ENCODE measurements around the gene KLHL20. TPM values are rescaled to one million over a fixed set of nuclear protein-coding genes. Genes with fewer than 3 reads are reported as not detected.

The KLHL20 gene
- total and polyA plus RNA-seq, 2 donors (not counting 3 experiments of a cell fraction or from before 2014, with no cell fraction given), result 14.0 to 26.9 TPM

DNA sequence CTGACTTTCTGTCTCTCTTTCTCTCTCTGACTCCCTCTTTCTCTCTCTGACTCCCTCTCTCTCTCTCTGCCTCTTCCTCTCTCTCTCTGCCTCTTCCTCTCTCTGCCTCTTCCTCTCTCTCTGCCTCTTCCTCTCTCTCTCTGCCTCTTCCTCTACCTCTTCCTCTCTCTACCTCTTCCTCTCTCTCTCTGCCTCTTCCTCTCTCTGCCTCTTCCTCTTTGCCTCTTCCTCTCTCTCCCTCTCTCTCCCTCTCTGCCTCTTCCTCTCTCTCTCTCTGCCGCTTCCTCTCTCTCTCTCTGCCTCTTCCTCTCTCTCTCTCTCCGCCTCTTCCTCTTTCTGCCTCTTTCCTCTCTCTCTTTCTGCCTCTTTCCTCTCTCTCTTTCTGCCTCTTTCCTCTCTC lies 26.5 kb upstream of the KLHL20 start:
- Histone ChIP-seq H3K4me3 (replicated peaks in 1 of 3; ENCODE audit: insufficient read depth in 1 of 3, low read depth in 1 of 3, low read length in 3 of 3) (no peak overlapping the region), H3K27me3 (ENCODE audit: control insufficient read depth in 2 of 2, insufficient read depth in 2 of 2, low read length in 2 of 2) (peaks cover 2 to 5% of the 10 kb centered on the region in 2 experiments), H3K36me3 (ENCODE audit: control insufficient read depth in 2 of 2, extremely low read depth in 1 of 2, insufficient read depth in 2 of 2, low read length in 2 of 2) (no peaks in the 10 kb centered on the region), H4K20me1 (replicated peaks; ENCODE audit: control insufficient read depth, extremely low read depth, insufficient read depth, low read length) (no peaks in the 10 kb centered on the region), H2AFZ (ENCODE audit: low read depth, low read length) (no peak overlapping the region), H3K9me1 (replicated peaks; ENCODE audit: control insufficient read depth, extremely low read depth, insufficient read depth, low read length) (no peaks in the 10 kb centered on the region), H3K27ac (ENCODE audit: insufficient read depth, low read depth, low read length) (no peak overlapping the region), H3K4me1 (ENCODE audit: control insufficient read depth, extremely low read depth, insufficient read depth, low read length) (no peaks in the 10 kb centered on the region), H3K79me2 (ENCODE audit: control insufficient read depth, insufficient read depth, low read length) (no peaks in the 10 kb centered on the region), H3K9me3 (replicated peaks; ENCODE audit: control insufficient read depth, insufficient read depth, low read length) (no peaks in the 10 kb centered on the region), H3K4me2 (ENCODE audit: insufficient read depth, low read length) (no peak overlapping the region), H3K9ac (replicated peaks; ENCODE audit: extremely low read depth, insufficient read depth, low read length) (no peak overlapping the region)
- DNase-seq (ENCODE audit: low read depth, low spot score) (no peak), FAIRE-seq (no peak)
- ChIA-PET POLR2A (no interaction called here), CTCF (no interaction called here)
- no TSS peak for BruUV-seq (replicated peaks)
- no peak for TF ChIP-seq JUN (IDR thresholded peaks at IDR 0.05; ENCODE audit: borderline replicate concordance, insufficient read depth, insufficient read length, low read depth)
- TF ChIP-seq POLR2AphosphoS5 (IDR thresholded peaks at IDR 0.05; ENCODE audit: insufficient read depth, low read depth, low read length), result no peak
- TF ChIP-seq, protein P1, sequence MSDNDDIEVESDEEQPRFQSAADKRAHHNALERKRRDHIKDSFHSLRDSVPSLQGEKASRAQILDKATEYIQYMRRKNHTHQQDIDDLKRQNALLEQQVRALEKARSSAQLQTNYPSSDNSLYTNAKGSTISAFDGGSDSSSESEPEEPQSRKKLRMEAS (IDR thresholded peaks at IDR 0.05; ENCODE audit: insufficient read depth, insufficient read length), result no peak
- TF ChIP-seq, protein P2, sequence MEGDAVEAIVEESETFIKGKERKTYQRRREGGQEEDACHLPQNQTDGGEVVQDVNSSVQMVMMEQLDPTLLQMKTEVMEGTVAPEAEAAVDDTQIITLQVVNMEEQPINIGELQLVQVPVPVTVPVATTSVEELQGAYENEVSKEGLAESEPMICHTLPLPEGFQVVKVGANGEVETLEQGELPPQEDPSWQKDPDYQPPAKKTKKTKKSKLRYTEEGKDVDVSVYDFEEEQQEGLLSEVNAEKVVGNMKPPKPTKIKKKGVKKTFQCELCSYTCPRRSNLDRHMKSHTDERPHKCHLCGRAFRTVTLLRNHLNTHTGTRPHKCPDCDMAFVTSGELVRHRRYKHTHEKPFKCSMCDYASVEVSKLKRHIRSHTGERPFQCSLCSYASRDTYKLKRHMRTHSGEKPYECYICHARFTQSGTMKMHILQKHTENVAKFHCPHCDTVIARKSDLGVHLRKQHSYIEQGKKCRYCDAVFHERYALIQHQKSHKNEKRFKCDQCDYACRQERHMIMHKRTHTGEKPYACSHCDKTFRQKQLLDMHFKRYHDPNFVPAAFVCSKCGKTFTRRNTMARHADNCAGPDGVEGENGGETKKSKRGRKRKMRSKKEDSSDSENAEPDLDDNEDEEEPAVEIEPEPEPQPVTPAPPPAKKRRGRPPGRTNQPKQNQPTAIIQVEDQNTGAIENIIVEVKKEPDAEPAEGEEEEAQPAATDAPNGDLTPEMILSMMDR (IDR thresholded peaks at IDR 0.05; ENCODE audit: extremely low read depth in 1 of 2, insufficient read depth in 1 of 2, low read depth in 1 of 2, low read length in 2 of 2), result no peak
- no peak for TF ChIP-seq FOS (IDR thresholded peaks at IDR 0.05; ENCODE audit: borderline replicate concordance, insufficient read depth, low read length)
- TF ChIP-seq MYC (IDR thresholded peaks at IDR 0.05; ENCODE audit: low read depth, low read length), result no peak
- TF ChIP-seq EZH2 (IDR thresholded peaks at IDR 0.05; ENCODE audit: borderline replicate concordance, low read depth, low read length, severe bottlenecking), result no peak
- no peak for TF ChIP-seq POLR2A (IDR thresholded peaks at IDR 0.05; ENCODE audit: low read depth, low read length)
- no peak for TF ChIP-seq GATA2 (IDR thresholded peaks at IDR 0.05; ENCODE audit: insufficient read depth, insufficient read length, low read depth, low read length)
- dilution Hi-C loops (cut with MboI; ENCODE audit: extremely low pct_ligation_motif_present, low sequenced_read_pairs) (no loop called here), intact Hi-C loops (cut with micrococcal nuclease) (no loop called here)

Measured in endothelial cell of umbilical vein (primary cell).